HepG2 (cell line): ENCODE results near the gene MLH1. TPM values are rescaled to one million over a fixed set of nuclear protein-coding genes. Genes with fewer than 3 reads are reported as not detected.

Source experiments
- ATAC-seq: fragments of 200-7000 bp; cut with Tn5 transposase; 3 replicates; pipeline ENCODE4 v1.9.1; 2020; ENCODE audit warnings: mild to moderate bottlenecking, moderate library complexity
- BruUV-seq: library from RNA; stranded (reverse); fragments of 400-500 nt; replicated peaks from 2 replicates; lab custom pipeline; 2021; lab: Mats Ljungman, UMichigan
- CTCF ChIA-PET: fragments of 300-600 bp; formaldehyde crosslinking; extraction: SDS; loops from one replicate; lab custom pipeline; 2021; ENCODE audit warnings: low total read pairs, inconsistent platforms, low intra/inter-chr PET ratio; lab: Yijun Ruan, JAX
- POLR2A ChIA-PET: fragments of 350-600 bp; sonication (Branson Sonifier 250); formaldehyde crosslinking; loops from one replicate; lab custom pipeline; 2020; ENCODE audit warnings: antibody characterized with exemption, inconsistent platforms; lab: Yijun Ruan, JAX
- DNase-seq: peaks from one replicate; pipeline ENCODE4 v3.0.0-alpha.2; 2015; ENCODE audit warnings: low spot score
- FAIRE-seq: peaks from 3 replicates; lab custom pipeline; 2011; peaks lifted over from hg19 to GRCh38; lab: Jason Lieb, UNC
- H2AFZ ChIP-seq: one replicate; pipeline ENCODE4 v1.6.1; 2011; ENCODE audit warnings: low read length, inconsistent platforms
- H3K27ac ChIP-seq: fragments of 300-600 bp; 3 replicates; pipeline ENCODE4 v1.8.0; 2011; ENCODE audit warnings: mixed run types, mild to moderate bottlenecking, mixed read lengths, low read length, inconsistent platforms; ENCODE audit not compliant: insufficient read depth; ENCODE audit errors: extremely low read length
- H3K27me3 ChIP-seq, 2 experiments: fragments of 200-600 bp in 1 of 2; 2 replicates in 1 of 2; 3 replicates in 1 of 2; pipeline versions ENCODE4 v1.6.0 to v1.8.0; 2011; ENCODE audit warnings: low read length in 2 of 2, mild to moderate bottlenecking in 2 of 2, moderate library complexity in 2 of 2, inconsistent platforms in 1 of 2; ENCODE audit not compliant: insufficient read depth in 2 of 2, control insufficient read depth in 1 of 2
- H3K36me3 ChIP-seq, 2 experiments: fragments of 200-600 bp in 1 of 2; replicated peaks in 1 of 2; 2 replicates in 1 of 2; 3 replicates in 1 of 2; pipeline versions ENCODE4 v1.5.1 to v1.8.0; 2011; ENCODE audit warnings: low read length in 2 of 2, inconsistent platforms in 1 of 2; ENCODE audit not compliant: insufficient read depth in 2 of 2, control insufficient read depth in 1 of 2
- H3K4me1 ChIP-seq: 2 replicates; pipeline ENCODE4 v1.5.1; 2012; ENCODE audit warnings: low read length, inconsistent platforms; ENCODE audit not compliant: insufficient read depth
- H3K4me2 ChIP-seq: 2 replicates; pipeline ENCODE4 v1.6.0; 2011; ENCODE audit warnings: low read depth, low read length, inconsistent platforms
- H3K4me3 ChIP-seq, 3 experiments: fragments of 200-600 bp in 1 of 3; sonication (generic), shearing (Covaris generic) in 1 of 3; replicated peaks in 1 of 3; 2 replicates each; pipeline ENCODE4 v1.5.1; 2011 to 2016; ENCODE audit warnings: low read length in 3 of 3, inconsistent platforms in 2 of 3, low read depth in 2 of 3, mild to moderate bottlenecking in 2 of 3, control low read depth in 1 of 3, mixed read lengths in 1 of 3; ENCODE audit not compliant: insufficient read depth in 1 of 3
- H3K79me2 ChIP-seq: one replicate; pipeline ENCODE4 v1.6.1; 2011; ENCODE audit warnings: low read length, inconsistent platforms; ENCODE audit not compliant: insufficient read depth
- H3K9ac ChIP-seq: 2 replicates; pipeline ENCODE4 v1.6.0; 2011; ENCODE audit warnings: mild to moderate bottlenecking, low read depth, low read length, inconsistent platforms; ENCODE audit not compliant: insufficient read depth
- H3K9me3 ChIP-seq: 2 replicates; pipeline ENCODE4 v1.5.1; 2012; ENCODE audit warnings: mild to moderate bottlenecking, low read length
- H4K20me1 ChIP-seq: 2 replicates; pipeline ENCODE4 v1.6.0; 2011; ENCODE audit warnings: inconsistent platforms, mild to moderate bottlenecking, low read length, moderate library complexity; ENCODE audit not compliant: insufficient read depth
- BHLHE40 ChIP-seq: IDR thresholded peaks from 2 replicates; pipeline ENCODE4 v1.6.1; 2011; ENCODE audit warnings: low read length, improper control_type of control experiment
- CENPBD1 ChIP-seq: sonication (generic); formaldehyde crosslinking; IDR thresholded peaks from 2 replicates; pipeline ENCODE4 v1.8.0; 2022; ENCODE audit warnings: missing genetic modification reagents, low read depth, mild to moderate bottlenecking, borderline replicate concordance
- CREM ChIP-seq, 2 experiments: sonication (generic) in 1 of 2; formaldehyde crosslinking in 1 of 2; IDR thresholded peaks; 2 replicates each; pipeline versions ENCODE4 v1.4.0 to v1.6.1; 2016 to 2020; ENCODE audit warnings: antibody characterized with exemption in 1 of 2, mild to moderate bottlenecking in 1 of 2, missing genetic modification reagents in 1 of 2
- EED ChIP-seq: sonication (generic); formaldehyde crosslinking; IDR thresholded peaks from 2 replicates; pipeline ENCODE4 v1.5.0; 2020; ENCODE audit warnings: mild to moderate bottlenecking, missing genetic modification reagents
- HMG20B ChIP-seq: conservative IDR thresholded peaks from 2 replicates; pipeline ENCODE4 v1.6.1; 2016; ENCODE audit warnings: missing genetic modification reagents, missing compliant biosample characterization
- HOMEZ ChIP-seq: IDR thresholded peaks from 2 replicates; pipeline ENCODE4 v1.6.1; 2016; ENCODE audit warnings: low read depth
- MXD3 ChIP-seq: IDR thresholded peaks from 2 replicates; pipeline ENCODE4 v1.6.1; 2016; ENCODE audit warnings: mild to moderate bottlenecking, missing biosample characterization, missing genetic modification reagents
- NCOA1 ChIP-seq: sonication (generic); formaldehyde crosslinking; IDR thresholded peaks from 2 replicates; pipeline ENCODE4 v1.9.0; 2021; ENCODE audit warnings: missing genetic modification reagents
- NCOR1 ChIP-seq: fragments of 200-600 bp; sonication (generic); IDR thresholded peaks from 2 replicates; pipeline ENCODE4 v1.7.0; 2017; ENCODE audit warnings: antibody characterized with exemption, low read length, borderline replicate concordance
- NKX3-1 ChIP-seq: sonication (generic); formaldehyde crosslinking; IDR thresholded peaks from 2 replicates; pipeline ENCODE4 v1.5.0; 2020; ENCODE audit warnings: missing genetic modification reagents
- RARG ChIP-seq: sonication (generic); formaldehyde crosslinking; IDR thresholded peaks from 2 replicates; pipeline ENCODE4 v1.4.0; 2020; ENCODE audit warnings: low read depth, mild to moderate bottlenecking, missing genetic modification reagents
- ZNF329 ChIP-seq: sonication (generic); formaldehyde crosslinking; IDR thresholded peaks from 2 replicates; pipeline ENCODE4 v1.9.0; 2021; ENCODE audit warnings: low read depth, mild to moderate bottlenecking, missing genetic modification reagents
- ZNF333 ChIP-seq: sonication (generic); formaldehyde crosslinking; IDR thresholded peaks from 2 replicates; pipeline ENCODE4 v1.4.0; 2020; ENCODE audit warnings: mild to moderate bottlenecking, missing genetic modification reagents, borderline replicate concordance
- ZNF614 ChIP-seq: IDR thresholded peaks from 2 replicates; pipeline ENCODE4 v1.6.1; 2018; ENCODE audit warnings: missing biosample characterization, missing genetic modification reagents, inconsistent platforms, borderline replicate concordance
- WGBS: methylation state at CpG from one replicate; pipeline ENCODE4 v1.1.6; 2017; ENCODE audit warnings: low lambda C conversion rate; 5-methylcytosine and 5-hydroxymethylcytosine counted together
- in situ Hi-C: cut with HindIII; loops from 2 replicates; pipeline ENCODE4 v1.10.0; 2017; ENCODE audit warnings: low pct_unique_long_range_greater_than_20kb; ENCODE audit not compliant: extremely low pct_ligation_motif_present
- intact Hi-C: fragments of 100-400 bp; cut with micrococcal nuclease; formaldehyde crosslinking; loops from one replicate; pipeline ENCODE4 v1.10.0; 2022; ENCODE audit not compliant: unreplicated experiment
- polyA plus RNA-seq, 8 experiments: library from polyadenylated mRNA; depleted of rRNA in 3 of 8; stranded (reverse) in 7 of 8; unstranded in 1 of 8; fragments of >200 nt; fragmentation: Illumina TruSeq in 4 of 8; extraction: Trizol in 4 of 8; gene quantifications; 2 replicates each; pipeline versions ENCODE4 v1.2.1 to v1.2.3, GENCODE V29; 2011 to 2016; ENCODE audit warnings: low read depth in 4 of 8, missing spikeins in 1 of 8, mixed read lengths in 1 of 8; ENCODE audit not compliant: insufficient read depth in 1 of 8
- total RNA-seq, 5 experiments: library from RNA; depleted of rRNA; stranded (reverse); fragments of >200 nt; fragmentation: Illumina TruSeq; extraction: Trizol; gene quantifications; 2 replicates each; pipeline ENCODE4 v1.2.3, GENCODE V29; 2016; ENCODE audit warnings: low read depth in 1 of 5

The MLH1 gene
- total and polyA plus RNA-seq, 2 of the 13 experiments (the other 11 are each of a cell fraction or from before 2014, with no cell fraction given): 29.5 to 70.8 TPM

GRCh38 chr3:36959821-36960220 is 33.5 kb upstream of the MLH1 start:
- ChIA-PET POLR2A (interaction anchor here (1.6 kb wide), 1 partner anchor 33 kb away, joined by 10 read pairs; the partner anchor contains the start of genes EPM2AIP1 and MLH1), CTCF (interaction anchor here (2.6 kb wide), 1 partner anchor 54 kb away, joined by 22 read pairs; no protein-coding TSS in a partner anchor)
- intact Hi-C loops: no loop called here
- Histone ChIP-seq H3K4me3 (no peak overlapping the region), H3K9me3 (no peaks in the 10 kb centered on the region), H3K27ac (no peak overlapping the region), H4K20me1 (no peaks in the 10 kb centered on the region), H3K36me3 (no peaks in the 10 kb centered on the region), H3K9ac (no peak overlapping the region), H3K4me1 (peaks cover 10% of the 10 kb centered on the region; the same call in 1 of the 2 replicates), H3K27me3 (no peaks in the 10 kb centered on the region; a peak in 1 of 5 replicates), H3K79me2 (no peaks in the 10 kb centered on the region), H2AFZ (no peak overlapping the region), H3K4me2 (no peak overlapping the region)
- no TSS peak for BruUV-seq
- in situ Hi-C loops: loop anchor here (5.0 to 25.0 kb wide), 2 partner anchors 58 to 223 kb away; no protein-coding TSS in a partner anchor
- no peak for TF ChIP-seq ZNF333
- TF ChIP-seq MXD3 (CRISPR knock-in tag): no peak
- no peak for TF ChIP-seq BHLHE40
- TF ChIP-seq ZNF614 (CRISPR knock-in tag): no peak
- TF ChIP-seq NCOR1: no peak
- no peak for TF ChIP-seq NKX3-1 (CRISPR knock-in tag)
- no peak for TF ChIP-seq CENPBD1 (CRISPR knock-in tag)
- no peak for TF ChIP-seq CREM (IDR thresholded peaks at IDR 0.05)
- no peak for TF ChIP-seq CREM (CRISPR knock-in tag; IDR thresholded peaks at IDR 0.05)
- no peak for TF ChIP-seq NCOA1 (CRISPR knock-in tag)
- TF ChIP-seq ZNF329: no peak
- no peak for TF ChIP-seq HMG20B
- no peak for TF ChIP-seq EED
- TF ChIP-seq RARG (CRISPR knock-in tag): no peak
- no peak for TF ChIP-seq HOMEZ
- no peak for DNase-seq
- WGBS: 22% methylated on average over 2 of the region's 2 CpGs
- ATAC-seq: no peak
- no peak for FAIRE-seq
